Rectal smooth muscle tissue (tissue), 1 donor: ENCODE data around the gene RNF26.
A peak's percentile ranks its signal among the peaks of the same experiment; 100 is the strongest.

Source experiments
- H3K27ac ChIP-seq: one replicate; pipeline ENCODE4 v1.7.0; 2013; ENCODE audit warnings: low read depth, low read length, inconsistent platforms
- H3K27me3 ChIP-seq: one replicate; pipeline ENCODE4 v1.7.0; 2013; ENCODE audit warnings: low read length; ENCODE audit not compliant: control insufficient read depth, insufficient read depth
- H3K36me3 ChIP-seq: one replicate; pipeline ENCODE4 v1.7.0; 2013; ENCODE audit warnings: low read length; ENCODE audit not compliant: control insufficient read depth, insufficient read depth
- H3K4me1 ChIP-seq: one replicate; pipeline ENCODE4 v1.7.0; 2013; ENCODE audit warnings: low read length; ENCODE audit not compliant: control insufficient read depth, insufficient read depth
- H3K4me3 ChIP-seq: one replicate; pipeline ENCODE4 v1.7.0; 2013; ENCODE audit warnings: low read length
- H3K9ac ChIP-seq: one replicate; pipeline ENCODE4 v1.7.0; 2013; ENCODE audit warnings: low read length

RNF26 gene

DNA sequence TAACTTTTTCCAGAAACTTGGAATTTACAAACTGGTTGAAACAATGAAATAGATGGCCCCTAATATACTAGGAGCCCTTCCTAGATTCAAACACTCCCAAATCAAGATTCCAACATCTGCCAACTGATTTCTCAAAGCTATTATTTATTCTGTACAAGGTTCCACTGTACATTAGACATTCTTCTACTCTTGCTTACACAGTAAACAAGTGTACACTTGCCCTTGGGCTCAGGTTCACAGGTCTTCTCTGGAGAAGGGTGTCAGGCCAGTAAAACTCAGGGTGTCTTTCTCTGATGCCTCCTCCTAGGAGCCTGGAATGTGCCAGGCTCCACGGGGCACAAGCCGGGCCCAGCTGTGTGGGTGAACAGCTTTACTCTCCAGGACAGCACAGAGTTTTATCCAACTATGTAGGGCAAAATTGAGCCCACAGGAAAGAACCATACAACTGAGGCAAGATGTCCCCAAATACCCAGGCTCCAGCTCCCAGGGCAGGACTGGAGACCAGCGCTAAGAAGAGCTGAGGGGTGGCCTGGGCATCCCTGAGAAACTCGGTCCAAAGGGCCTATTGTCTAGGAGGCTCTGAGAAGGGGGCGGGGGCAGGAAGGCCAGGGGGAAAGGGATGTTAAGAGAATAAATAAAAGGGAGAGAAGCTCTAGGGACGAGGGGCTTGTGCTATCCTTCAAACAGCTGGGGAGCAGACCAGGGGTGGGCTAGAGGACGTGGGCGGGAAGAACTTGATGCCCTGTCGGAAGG, 20.9 kb downstream of the RNF26 start:
- H3K9ac ChIP-seq: no peak overlapping the region
- H3K36me3 ChIP-seq: peaks cover 3% of the 10 kb centered on the region
- no peaks in the 10 kb centered on the region for H3K27me3 ChIP-seq
- no peak overlapping the region for H3K27ac ChIP-seq
- H3K4me3 ChIP-seq: no peak overlapping the region
- H3K4me1 ChIP-seq: no peaks in the 10 kb centered on the region

DNA sequence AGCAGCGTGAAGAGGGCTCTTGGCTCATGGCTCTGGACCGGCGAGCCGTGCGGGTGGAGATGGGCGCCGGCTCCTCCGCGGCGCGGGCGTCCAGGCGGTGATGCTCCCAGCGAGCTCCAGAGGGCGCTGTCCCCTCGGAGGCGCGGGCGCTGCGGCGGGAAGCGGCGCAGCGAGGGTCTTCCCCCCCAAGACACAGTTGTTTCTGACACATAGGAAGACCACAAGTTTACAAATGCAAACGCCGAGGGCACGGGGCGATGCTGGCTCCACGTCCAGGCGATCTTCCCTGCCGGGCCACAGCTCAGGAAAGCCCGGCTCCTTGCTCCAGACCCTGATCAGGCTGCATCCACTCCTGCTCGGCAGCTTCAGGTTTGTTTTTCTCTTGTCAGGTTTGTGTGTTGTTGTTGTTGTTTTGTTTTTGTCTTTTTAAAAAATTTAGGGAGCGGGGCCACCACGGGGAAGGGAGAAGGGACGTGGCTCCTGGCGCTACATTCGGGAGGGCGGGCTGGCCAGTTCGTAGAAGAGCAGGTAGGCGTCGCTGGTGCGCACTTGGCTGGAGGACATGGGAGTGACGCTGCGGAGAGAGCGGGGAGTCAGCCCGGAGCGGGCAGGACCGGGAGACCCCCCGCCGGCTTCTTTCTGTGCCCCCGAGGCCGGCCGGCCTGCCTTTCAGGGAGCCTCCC, 22.2 kb downstream of the RNF26 start:
- Histone ChIP-seq H3K27me3 (no peaks in the 10 kb centered on the region), H3K27ac (no peak overlapping the region), H3K4me1 (no peaks in the 10 kb centered on the region), H3K9ac (peak overlapping the region; percentile 5), H3K4me3 (peak overlapping the region; percentile 65), H3K36me3 (peaks cover 3% of the 10 kb centered on the region)

DNA sequence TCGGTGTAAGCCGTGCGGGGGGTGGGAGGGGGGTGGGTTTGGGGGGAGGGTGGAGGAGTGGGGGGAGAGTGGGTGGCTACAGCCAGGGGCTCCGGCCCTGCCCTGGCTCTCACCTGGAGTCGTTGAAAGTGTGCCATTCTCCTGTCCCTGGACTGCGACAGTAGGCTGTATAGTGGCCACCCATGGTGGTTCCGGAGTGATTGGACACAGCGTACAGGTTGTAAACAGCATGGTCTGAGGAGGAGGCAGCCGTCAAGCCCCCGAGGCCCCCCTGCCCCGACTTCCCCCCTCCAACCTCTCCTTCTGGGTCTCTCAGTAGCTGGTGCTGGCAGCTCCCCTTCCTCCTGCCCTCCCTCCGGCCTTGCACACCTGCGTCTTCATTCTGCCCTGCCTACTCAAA, 22.7 kb downstream of the RNF26 start:
- H3K36me3 ChIP-seq: peaks cover 3% of the 10 kb centered on the region
- H3K9ac ChIP-seq: no peak overlapping the region
- H3K4me1 ChIP-seq: no peaks in the 10 kb centered on the region
- H3K27ac ChIP-seq: no peak overlapping the region
- H3K4me3 ChIP-seq: peak overlapping the region; percentile 65
- H3K27me3 ChIP-seq: no peaks in the 10 kb centered on the region

DNA sequence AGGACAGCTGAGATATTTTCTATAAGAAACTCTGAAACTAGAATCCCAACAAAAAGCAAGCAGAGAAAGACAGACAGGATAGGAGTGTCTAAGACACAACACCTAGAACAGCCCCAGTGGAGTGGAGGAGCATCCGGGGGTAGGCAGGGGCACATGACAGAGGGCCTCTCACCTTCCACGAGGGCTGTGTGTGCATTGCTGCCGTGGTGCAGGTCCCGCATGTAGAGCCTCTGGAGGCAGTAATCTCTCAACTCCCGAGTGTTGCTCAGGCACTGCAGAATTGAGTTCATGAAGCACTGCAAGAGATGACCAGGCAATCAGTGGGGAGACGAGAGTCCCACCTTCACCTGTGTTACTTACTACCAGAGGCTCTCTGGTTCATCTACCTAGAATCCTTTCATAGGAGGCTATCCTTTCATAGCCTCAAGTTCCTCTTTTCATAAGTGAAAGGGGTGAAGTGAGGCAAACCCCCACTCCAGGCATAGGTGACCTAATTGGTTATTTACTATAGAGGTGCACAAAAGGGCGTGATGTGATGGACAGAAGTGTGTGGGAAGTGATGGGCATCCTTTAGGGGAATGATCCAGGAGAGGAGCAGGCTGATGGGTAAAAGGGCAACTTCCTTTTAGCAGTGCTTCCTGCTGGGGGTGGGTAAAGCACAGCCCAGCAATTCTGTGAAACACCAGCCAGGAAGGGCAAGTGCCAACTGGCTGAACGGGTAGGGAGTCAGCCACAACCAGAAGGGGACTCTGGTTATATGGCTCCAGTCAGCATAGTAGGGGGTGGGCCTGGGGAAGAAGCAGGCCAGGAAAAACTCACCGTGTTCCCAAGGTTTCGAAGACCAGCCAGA, 25.3 kb downstream of the RNF26 start:
- Histone ChIP-seq H3K36me3 (peaks cover 3% of the 10 kb centered on the region), H3K27me3 (no peaks in the 10 kb centered on the region), H3K27ac (no peak overlapping the region), H3K4me1 (peaks cover 3% of the 10 kb centered on the region), H3K4me3 (no peak overlapping the region), H3K9ac (no peak overlapping the region)

DNA sequence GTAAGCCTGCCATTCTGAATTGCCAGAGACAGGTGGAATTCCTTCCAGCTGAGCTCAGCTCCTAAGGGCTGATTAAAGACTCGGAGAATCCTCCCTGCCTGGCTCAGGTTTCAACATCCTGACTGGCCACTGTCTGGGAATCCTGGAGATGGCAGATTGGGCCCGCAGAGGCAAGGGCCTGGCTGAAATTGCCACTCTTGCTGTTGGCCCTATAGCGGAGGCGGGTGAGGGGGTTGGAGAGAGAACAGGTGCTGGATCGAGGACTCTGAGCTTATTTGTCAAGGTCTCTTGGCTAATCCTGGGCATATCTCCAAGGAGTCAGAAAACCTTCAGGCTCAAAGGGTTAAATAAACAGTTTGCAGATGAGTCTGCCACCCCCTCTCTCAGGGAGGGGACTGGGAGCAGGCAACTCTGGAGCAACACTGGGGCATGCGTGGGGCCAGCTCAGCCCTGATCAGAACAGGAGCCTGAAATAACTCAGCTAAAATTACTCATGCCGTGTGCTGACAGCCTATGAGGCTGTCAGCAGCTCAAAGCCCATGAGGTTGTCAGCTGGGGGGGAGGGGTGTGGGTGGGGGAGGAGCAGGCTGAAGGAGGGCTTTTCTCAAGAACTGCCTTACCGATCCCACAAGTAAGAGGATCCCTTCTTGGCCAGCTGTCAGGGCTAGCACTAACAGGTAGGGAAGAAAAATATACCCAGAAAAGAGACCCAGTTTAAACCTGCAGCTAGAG, 26.9 kb downstream of the RNF26 start:
- H3K36me3 ChIP-seq: peaks cover 3% of the 10 kb centered on the region
- H3K27me3 ChIP-seq: no peaks in the 10 kb centered on the region
- peaks cover 11% of the 10 kb centered on the region for H3K4me1 ChIP-seq
- peak overlapping the region; percentile 27 for H3K27ac ChIP-seq
- H3K9ac ChIP-seq: no peak overlapping the region
- no peak overlapping the region for H3K4me3 ChIP-seq

DNA sequence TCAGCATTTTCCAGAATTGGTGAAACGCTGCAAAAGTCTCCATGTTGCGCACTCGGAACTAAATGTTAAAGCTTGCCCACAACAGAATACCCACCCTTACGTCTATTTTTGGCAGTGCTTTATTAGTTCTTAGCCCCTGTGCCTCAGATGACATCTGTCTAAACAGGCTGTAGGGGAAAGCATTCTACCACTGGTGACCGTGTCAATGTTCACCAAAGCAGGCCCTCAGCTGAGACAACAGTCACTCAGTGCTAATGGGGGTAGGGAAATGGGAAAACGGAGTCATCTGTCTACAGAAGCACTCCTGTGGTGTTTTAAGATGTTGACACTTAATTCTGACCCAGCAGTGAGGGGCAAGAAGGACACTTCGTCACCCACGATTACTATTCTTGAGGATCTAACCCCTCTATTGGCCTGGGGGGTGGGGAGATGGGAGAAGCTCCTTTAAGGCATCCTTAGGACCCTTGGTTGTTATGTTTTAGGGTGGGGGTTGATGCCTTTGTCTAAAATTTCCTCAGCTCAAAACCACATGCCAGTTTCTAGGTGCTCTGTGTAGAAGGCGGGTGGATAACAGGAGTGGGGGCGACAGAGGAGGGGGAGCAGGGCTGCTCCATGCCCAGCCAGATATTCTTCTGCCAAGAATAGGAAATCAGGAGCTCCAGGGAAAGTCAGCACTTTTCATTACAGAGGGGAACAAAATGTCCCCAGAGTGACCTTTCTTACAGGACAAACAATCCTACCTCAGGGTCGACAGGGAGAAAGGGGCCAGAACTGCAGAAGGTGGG, 27.8 kb downstream of the RNF26 start:
- no peak overlapping the region for H3K27ac ChIP-seq
- peaks cover 16% of the 10 kb centered on the region for H3K4me1 ChIP-seq
- peak overlapping the region; percentile 6 for H3K4me3 ChIP-seq
- H3K9ac ChIP-seq: no peak overlapping the region
- peaks cover 3% of the 10 kb centered on the region for H3K36me3 ChIP-seq
- no peaks in the 10 kb centered on the region for H3K27me3 ChIP-seq

DNA sequence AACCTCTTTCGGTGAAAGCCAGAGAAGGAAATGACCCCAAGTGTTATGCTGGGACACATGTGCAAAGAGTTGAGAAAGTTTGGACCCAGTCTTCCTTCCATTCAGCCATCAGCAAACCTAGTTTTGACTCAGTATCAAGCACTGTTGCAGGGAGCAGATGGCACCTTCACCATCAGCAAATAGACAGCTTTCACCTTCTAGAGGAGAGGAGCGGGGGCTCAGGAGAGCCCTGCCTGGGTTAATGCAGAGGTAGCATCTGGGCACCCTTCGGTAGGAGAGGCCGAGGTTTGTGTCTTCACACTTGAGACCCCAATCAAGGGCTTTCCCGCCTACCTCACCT, 28.4 kb downstream of the RNF26 start:
- no peak overlapping the region for H3K9ac ChIP-seq

DNA sequence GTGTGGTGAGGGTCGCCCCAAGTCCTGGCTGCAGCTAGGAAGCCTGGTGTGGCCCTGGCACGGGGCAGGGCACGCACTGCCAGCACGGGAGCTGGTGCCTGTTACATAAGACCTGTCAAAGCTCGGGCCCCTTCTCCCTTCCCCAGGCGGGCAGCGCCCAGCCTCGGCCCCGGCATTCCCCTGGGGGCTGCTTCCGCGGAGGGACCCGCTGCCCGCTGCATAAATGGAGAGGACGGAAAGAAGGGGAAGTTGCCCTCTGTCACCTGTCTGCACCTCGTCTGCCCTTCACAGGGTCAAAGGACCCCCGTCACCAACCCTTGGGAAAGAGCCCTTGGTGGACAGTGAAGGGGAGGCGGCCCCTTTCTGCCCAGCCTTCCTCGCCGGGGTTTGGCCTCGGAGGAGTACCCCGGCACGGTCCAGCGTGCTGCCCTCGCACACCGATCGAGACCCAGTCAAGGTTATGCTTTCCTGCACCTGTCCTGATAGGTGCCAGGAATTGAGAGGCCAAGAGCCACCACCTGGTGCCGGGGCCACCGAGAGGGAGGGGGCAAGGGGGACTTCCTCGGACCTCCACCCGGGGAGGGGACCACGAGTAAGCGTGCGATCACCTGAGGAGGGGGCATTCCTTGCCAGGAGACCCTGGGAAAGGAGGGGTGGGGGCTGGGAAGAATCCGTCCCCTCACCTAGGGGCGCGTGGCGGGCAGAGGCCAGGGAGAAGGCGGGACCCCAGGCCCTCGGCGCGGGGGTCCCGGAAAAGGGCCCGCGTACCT, 28.9 kb downstream of the RNF26 start:
- no peak overlapping the region for H3K27ac ChIP-seq
- H3K9ac ChIP-seq: no peak overlapping the region
- peaks cover 20% of the 10 kb centered on the region for H3K4me1 ChIP-seq

More for the DNA sequence above, 28.4 kb downstream of the RNF26 start:
- H3K4me1 ChIP-seq: peaks cover 16% of the 10 kb centered on the region
- H3K36me3 ChIP-seq: peaks cover 3% of the 10 kb centered on the region
- H3K4me3 ChIP-seq: peak overlapping the region; percentile 41
- H3K27me3 ChIP-seq: no peaks in the 10 kb centered on the region
- no peak overlapping the region for H3K27ac ChIP-seq

DNA sequence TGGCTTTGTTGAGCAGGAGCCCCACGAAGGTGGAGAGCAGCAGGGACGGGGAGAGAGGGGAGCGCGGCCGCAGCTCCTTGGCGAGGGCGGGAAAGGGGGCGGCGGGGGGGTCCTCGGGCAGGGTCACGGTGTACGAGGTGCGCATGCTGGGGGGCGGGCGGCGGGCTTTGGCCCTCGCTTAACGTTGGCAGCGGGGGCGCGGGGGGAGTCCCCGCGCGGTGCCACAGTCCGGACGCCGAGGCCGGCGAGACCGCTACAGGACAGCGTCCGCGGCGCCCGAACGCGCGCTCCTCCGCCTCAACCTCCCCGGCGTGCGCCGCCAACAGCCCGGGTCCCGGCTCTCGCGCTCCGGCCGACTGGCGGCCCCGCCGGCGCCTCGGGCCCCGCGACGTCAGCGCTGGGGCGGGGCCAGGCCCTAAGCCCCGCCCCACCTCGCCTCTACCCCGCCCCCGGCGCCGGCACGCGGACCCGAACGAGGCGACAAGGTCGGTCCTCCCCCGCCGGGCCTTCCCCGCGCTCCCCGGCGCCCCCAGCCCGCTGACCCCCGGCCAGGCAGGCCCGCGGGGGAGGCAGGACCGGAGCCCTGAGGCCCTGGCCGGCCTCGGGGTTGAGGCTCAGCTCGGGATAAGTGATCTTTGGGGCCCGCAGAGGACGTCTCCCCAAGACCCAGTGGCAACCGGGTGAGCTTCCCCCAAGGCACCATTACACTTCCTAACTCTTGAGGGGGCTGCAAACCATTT, 29.7 kb downstream of the RNF26 start:
- H3K27me3 ChIP-seq: no peaks in the 10 kb centered on the region
- no peak overlapping the region for H3K27ac ChIP-seq
- no peak overlapping the region for H3K9ac ChIP-seq
- H3K4me1 ChIP-seq: peaks cover 23% of the 10 kb centered on the region
- peak overlapping the region; percentile 41 for H3K4me3 ChIP-seq
- no peaks in the 10 kb centered on the region for H3K36me3 ChIP-seq

More for the DNA sequence above, 28.9 kb downstream of the RNF26 start:
- peak overlapping the region; percentile 41 for H3K4me3 ChIP-seq
- H3K27me3 ChIP-seq: no peaks in the 10 kb centered on the region
- peaks cover 3% of the 10 kb centered on the region for H3K36me3 ChIP-seq

DNA sequence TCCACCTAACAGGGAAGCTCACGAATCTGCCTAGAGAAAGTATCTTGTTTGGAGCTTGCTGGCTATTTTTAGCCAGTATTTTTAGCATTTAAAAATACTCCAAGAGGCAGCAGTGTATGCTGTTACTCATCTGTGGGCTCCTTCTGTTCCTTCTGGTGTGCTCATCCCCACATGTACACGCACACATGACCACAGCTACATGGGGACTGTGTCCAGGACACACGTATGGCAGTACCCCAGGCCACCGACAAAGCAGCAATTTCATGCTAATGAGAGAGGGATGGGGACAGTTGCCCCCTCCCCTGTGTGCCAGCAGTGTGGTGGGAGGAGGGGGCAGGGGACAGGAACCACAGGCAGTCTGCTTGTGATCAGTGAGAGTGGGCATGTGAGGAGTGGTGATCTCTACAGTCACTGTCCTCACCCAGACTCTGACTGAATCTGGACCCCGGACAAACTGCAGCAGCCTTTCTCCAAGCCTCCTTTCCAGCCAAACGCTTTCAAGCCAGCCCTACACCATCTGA, 30.8 kb downstream of the RNF26 start:
- H3K9ac ChIP-seq: no peak overlapping the region
- H3K27ac ChIP-seq: peak overlapping the region; percentile 51
- H3K4me3 ChIP-seq: peak overlapping the region; percentile 35
- H3K4me1 ChIP-seq: peaks cover 23% of the 10 kb centered on the region
- H3K36me3 ChIP-seq: no peaks in the 10 kb centered on the region
- H3K27me3 ChIP-seq: no peaks in the 10 kb centered on the region
